SIG-M5 treated with dmso at 0.1 percent for 504 hours (cell line): ENCODE results near the gene GPR173.

Experiments used
- DNase-seq: peaks from one replicate; lab custom pipeline; 2025; ENCODE audit not compliant: unreplicated experiment; lab: John Stamatoyannopoulos, UW

Gene GPR173

DNA sequence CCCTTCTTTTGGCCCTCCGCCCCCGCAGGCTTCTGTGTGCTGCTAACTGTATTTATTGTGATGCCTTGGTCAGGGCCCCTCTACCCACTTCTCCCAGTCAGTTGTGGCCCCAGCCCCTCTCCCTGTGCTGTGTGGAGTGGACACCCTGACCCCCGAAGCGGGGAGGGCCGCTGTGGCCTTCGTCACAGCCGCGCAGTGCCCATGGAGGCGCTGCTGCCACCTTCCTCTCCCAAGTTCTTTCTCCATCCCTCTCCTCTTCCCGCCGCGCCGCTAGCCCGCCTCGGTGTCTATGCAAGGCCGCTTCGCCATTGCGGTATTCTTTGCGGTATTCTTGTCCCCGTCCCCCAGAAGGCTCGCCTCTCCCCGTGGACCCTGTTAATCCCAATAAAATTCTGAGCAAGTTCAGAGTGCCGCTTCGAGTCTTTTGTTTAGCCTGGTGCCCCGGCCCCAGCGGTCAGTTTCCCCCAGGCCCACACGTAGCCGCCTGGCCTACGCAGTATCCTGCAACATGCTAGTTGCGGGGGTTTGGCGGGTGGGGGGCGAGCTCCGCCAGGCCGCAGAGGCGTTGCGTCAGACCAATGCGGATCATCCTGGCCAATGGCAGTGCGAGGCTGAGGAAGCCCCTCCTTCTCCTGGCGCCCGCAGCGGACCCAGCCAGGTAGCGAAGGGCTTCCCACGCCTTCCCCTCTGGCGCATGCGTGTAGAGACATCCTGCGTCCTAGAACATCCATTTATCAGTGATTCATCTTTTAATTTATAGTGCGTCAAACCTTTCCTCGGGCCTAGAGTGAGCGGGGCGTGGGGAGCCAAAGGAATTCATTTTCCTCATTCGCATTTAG is 39.8 kb downstream of the GPR173 start:
- DNase-seq = no peak

GRCh38 chrX:53089224-53089842 is 40.7 kb downstream of the GPR173 start:
- peak; percentile 65 for DNase-seq

DNA sequence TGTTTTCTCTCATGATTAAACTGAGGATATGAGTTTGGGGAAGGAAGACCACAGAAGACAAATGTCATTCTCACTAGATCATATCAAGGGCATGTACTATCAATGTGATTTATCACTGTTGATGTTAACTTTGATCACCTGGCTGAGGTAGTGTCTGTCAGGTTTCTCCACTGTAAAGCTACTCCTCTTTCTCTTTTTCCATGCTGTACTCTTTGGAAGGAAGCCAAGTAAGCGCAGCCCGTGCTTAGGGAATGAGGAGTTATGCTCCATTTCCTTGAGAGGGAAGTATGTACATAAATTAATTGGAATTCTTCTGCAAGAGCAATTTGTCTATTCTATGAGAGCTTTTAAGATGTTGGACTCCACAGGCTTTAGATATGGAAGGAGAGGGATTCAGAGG is 41.3 kb downstream of the GPR173 start:
- no peak for DNase-seq

DNA sequence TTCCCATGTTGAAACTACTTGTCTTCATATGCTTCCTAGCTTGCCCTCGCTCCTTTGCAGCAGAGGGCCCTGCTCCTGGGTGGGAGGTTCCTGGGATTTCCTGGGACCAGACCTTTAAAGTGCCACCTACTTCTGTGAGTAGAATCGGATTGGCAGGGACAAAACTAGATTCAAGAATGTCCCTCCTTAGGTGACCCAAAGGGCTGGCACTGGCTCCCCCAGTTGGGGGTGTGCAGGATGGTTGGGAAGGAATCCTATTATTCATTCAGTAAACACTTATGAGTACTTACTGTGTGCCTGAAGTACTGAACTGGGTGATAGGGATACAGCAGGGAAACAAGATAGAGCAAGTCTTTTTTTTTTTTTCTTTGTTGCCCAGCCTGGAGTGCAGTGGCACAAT is 42.8 kb downstream of the GPR173 start:
- no peak for DNase-seq

DNA sequence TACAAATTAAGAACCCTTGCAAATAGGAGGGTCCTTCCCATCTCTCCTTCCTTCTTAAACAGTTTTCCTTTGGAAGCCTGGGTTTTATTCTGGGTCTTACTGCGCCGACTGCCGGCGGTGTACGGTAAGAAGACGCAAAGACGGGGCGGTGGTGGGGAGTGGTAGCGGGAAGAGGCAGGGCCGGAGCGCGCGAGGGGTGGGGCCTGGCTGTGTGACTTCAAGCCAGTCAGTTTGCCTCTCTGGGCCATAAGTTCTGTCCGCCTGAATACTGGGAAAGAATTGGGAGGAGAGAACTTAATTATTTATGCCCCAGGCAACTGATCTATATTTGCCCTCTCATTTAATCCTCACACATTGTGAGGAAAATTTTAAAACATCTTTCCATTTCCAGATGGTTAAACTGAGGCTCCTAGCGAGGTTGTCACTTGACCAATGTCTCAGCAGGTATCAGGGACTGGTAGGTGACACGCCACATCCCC is 44.6 kb downstream of the GPR173 start:
- peak; percentile 62 for DNase-seq

GRCh38 chrX:53093748-53094581 is 45.4 kb downstream of the GPR173 start, which contains the start of gene KANTR:
Gene KANTR (plus strand): TSS chrX:53094142. CDS start chrX:53124273, 30,131 bp downstream.
- DNase-seq = peak; percentile 93

- DNase-seq = no peak
These were observed 46.0 kb downstream of the GPR173 start for GRCh38 chrX:53094582-53094905.

GRCh38 chrX:53095796-53096195 is 47.2 kb downstream of the GPR173 start:
- no peak for DNase-seq

GRCh38 chrX:53114864-53115549 is 66.4 kb downstream of the GPR173 start:
- DNase-seq = no peak

DNA sequence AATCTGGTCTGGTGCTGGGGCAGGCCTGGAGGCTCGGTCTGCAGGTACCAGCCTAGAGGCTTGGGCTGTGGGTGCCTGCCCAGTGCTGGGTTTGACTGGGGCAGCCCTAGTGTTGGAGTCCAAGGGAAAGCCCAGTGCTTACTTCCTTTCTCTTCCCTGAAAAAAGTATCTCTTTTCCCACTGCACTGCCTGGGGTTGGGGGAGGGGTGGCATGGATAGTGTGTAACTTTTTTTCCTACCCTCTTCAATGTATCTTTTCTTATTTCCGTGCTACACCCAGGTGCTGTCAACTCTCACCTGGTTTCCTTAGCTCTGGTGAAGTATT is 66.9 kb downstream of the GPR173 start:
- no peak for DNase-seq

DNA sequence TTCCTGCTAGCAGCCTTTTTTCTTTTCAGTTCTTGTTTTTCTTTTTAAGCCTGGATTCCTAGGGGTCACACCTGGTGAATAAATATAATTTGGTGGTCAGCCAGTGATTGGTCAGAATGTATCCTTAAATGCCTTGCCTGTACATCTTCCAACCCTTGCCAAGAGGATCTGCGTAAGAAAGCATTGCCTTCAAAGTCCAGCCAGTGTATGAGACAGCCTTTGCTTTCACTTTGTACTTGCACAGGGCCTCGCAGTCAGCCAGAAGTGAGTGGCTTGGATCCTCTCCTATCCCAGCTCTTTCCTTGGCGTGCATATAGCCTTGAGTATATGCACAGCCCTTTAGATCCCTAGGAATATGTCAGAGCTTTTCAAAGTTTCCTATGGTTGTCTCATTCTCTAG is 67.5 kb downstream of the GPR173 start:
- no peak for DNase-seq

DNA sequence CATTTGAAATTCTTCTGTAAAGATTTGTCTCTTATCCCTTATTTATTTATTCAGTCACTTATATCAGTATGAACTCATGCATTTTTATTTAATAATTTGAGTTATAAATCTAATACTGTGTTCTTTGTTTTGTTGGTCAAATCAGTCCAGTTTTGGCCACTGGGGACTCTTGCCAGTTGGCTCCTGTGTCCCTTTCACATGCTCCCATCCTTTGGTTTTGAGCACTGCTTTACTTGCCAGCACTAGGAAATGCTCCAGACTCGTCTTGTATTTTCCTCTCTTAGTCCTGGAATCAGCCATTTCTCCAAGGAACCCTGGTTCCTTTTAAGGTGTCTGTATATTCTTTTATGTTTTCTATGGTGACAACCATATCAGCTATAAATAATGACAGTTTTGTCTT is 73.4 kb downstream of the GPR173 start:
- DNase-seq = no peak

DNA sequence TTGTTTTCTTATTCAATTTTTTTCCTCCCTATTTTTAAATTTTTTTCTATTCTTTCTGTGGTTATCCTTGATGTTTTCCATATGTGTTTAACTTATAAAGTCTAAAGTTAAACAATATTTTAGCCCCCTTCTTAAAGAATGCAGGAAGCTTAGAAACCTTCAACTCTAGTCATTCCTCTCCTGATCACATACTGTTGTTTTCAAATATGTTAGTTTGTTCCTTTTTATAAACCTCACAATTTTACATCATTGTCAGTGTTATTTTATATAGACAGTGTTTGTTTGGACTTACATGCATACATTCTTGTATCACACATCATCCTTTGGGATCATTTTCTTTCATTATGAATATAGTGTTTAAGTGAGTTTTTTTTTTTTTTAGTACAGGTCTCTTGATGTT is 76.9 kb downstream of the GPR173 start:
- no peak for DNase-seq

DNA sequence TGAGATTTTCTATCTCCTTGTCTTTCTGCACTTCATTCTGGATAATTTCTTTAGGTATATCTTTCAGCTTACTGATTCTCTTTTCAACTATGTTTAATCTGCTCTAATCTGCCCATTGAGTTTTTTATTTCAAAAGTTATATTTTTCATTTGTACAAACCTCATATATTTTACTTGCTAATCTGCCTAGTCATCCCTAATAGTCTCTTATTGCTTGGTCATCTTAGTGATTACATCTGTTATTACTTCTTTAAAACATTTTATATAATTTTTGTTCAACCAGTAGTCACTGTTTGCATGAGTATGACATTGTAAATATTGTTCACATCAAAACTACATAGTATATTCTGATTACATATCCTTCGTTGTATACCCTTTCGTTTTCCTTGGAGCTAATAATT is 77.8 kb downstream of the GPR173 start:
- DNase-seq = no peak

- DNase-seq = no peak
These were observed 79.6 kb downstream of the GPR173 start for GRCh38 chrX:53128097-53128749.
